MCF 10A (cell line): ENCODE data around the gene TAPBP. TPM values are rescaled to one million over a fixed set of nuclear protein-coding genes. Genes with fewer than 3 reads are reported as not detected.
"Not testable (repeated sequence)": the region's sequence is repeated elsewhere in the genome, so short reads cannot be mapped to it uniquely, and the experiment has no call there.

ENCODE experiments used
- BruUV-seq: library from RNA; stranded (reverse); fragments of 400-500 nt; replicated peaks from 2 replicates; lab custom pipeline; 2021; lab: Mats Ljungman, UMichigan
- CTCF ChIA-PET: fragments of 300-600 bp; sonication (Branson Sonifier 250); formaldehyde crosslinking; extraction: SDS; loops from one replicate; lab custom pipeline; 2021; ENCODE audit warnings: antibody characterized with exemption, inconsistent platforms; lab: Yijun Ruan, JAX
- POLR2A ChIA-PET: fragments of 300-600, 350-650 bp; sonication (Branson Sonifier 250); formaldehyde crosslinking; extraction: SDS; loops from one replicate; lab custom pipeline; 2020; ENCODE audit warnings: antibody characterized with exemption, inconsistent platforms; lab: Yijun Ruan, JAX
- DNase-seq: peaks from one replicate; pipeline ENCODE4 v3.0.0-alpha.2; 2018; ENCODE audit not compliant: unreplicated experiment
- H3K27ac Mint-ChIP-seq: one replicate; pipeline ENCODE4 v1.8.0; 2022; ENCODE audit warnings: mild to moderate bottlenecking, low read depth, mixed read lengths; ENCODE audit not compliant: unreplicated experiment
- H3K27me3 Mint-ChIP-seq: one replicate; pipeline ENCODE4 v1.8.0; 2022; ENCODE audit warnings: mixed read lengths; ENCODE audit not compliant: insufficient read depth, unreplicated experiment
- H3K36me3 Mint-ChIP-seq: one replicate; pipeline ENCODE4 v1.8.0; 2022; ENCODE audit warnings: mild to moderate bottlenecking, moderate library complexity, mixed read lengths; ENCODE audit not compliant: insufficient read depth, unreplicated experiment
- H3K4me1 Mint-ChIP-seq: one replicate; pipeline ENCODE4 v1.8.0; 2022; ENCODE audit warnings: mixed read lengths; ENCODE audit not compliant: insufficient read depth, unreplicated experiment
- H3K4me3 Mint-ChIP-seq: one replicate; pipeline ENCODE4 v1.8.0; 2022; ENCODE audit warnings: mild to moderate bottlenecking, moderate library complexity, mixed read lengths; ENCODE audit not compliant: unreplicated experiment
- H3K9me3 Mint-ChIP-seq: one replicate; pipeline ENCODE4 v1.8.0; 2022; ENCODE audit warnings: mixed read lengths; ENCODE audit not compliant: unreplicated experiment
- intact Hi-C: fragments of 100-400 bp; cut with micrococcal nuclease; formaldehyde crosslinking; loops from 2 replicates; pipeline ENCODE4 v1.14.1; 2022
- total RNA-seq: library from RNA; stranded (reverse); gene quantifications from 2 replicates; pipeline ENCODE4 v1.2.3, GENCODE V29; 2022
- TF ChIP-seq, protein P1 (sequence below): fragments of 200-600 bp; IDR thresholded peaks from one replicate; pipeline ENCODE4 v1.8.0; 2022; ENCODE audit warnings: antibody characterized with exemption, mild to moderate bottlenecking; ENCODE audit not compliant: unreplicated experiment

TAPBP gene
- total RNA-seq, 1 experiment from 2014 or later: 84.9 TPM

DNA sequence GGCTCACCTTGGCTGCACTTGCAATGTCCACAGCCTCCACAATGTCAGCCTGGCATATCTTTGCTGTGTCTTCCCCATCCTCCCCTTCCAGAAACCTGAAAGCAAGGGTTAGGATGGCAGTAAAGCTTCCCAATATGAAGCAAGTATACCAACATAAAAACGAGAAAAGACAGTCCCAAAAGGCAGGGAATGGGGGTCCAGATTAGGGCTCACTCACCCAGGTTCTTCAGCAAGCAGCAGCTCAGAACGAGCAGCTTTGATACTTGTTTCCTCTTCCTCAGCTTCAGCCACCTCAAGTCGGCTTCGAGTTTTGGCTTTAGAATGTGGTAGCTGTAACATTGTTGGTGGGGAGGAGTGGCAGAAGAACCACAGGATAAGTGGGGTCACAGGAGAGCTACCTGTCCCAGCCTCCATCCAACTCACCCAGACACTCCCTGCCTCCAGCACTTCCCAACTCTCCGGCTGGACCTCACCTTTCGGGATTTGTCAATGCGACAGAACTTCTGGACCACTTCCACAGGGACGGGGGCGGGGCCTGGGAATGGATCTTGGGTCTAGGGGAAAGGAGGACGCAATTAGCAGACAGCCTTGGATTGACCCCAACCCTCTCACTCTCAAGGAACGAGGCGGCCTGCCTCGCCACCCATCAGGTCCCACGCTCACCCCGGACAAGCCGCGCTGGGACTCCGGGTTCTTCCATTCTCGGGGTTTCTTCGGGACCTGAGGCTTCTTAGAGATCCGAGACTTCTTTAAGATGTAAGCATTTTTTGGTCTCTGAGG is 25.5 kb downstream of the TAPBP start:
- TF ChIP-seq, protein P1, sequence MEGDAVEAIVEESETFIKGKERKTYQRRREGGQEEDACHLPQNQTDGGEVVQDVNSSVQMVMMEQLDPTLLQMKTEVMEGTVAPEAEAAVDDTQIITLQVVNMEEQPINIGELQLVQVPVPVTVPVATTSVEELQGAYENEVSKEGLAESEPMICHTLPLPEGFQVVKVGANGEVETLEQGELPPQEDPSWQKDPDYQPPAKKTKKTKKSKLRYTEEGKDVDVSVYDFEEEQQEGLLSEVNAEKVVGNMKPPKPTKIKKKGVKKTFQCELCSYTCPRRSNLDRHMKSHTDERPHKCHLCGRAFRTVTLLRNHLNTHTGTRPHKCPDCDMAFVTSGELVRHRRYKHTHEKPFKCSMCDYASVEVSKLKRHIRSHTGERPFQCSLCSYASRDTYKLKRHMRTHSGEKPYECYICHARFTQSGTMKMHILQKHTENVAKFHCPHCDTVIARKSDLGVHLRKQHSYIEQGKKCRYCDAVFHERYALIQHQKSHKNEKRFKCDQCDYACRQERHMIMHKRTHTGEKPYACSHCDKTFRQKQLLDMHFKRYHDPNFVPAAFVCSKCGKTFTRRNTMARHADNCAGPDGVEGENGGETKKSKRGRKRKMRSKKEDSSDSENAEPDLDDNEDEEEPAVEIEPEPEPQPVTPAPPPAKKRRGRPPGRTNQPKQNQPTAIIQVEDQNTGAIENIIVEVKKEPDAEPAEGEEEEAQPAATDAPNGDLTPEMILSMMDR: no peak
- H3K27ac Mint-ChIP-seq: peak overlapping the region; percentile 89
- H3K9me3 Mint-ChIP-seq: no peaks in the 10 kb centered on the region
- BruUV-seq: TSS peak; percentile 75
- POLR2A ChIA-PET: interaction anchor here (0.6 to 7.1 kb wide), 18 partner anchors 10 to 393 kb away, joined by 3 to 148 read pairs (median 8); partner anchors contain the start of genes B3GALT4, BRD2, RGL2 and RPS18
- H3K4me3 Mint-ChIP-seq: peak overlapping the region; percentile 88
- no peak for DNase-seq
- H3K4me1 Mint-ChIP-seq: peaks cover 24% of the 10 kb centered on the region
- intact Hi-C loops: no loop called here
- CTCF ChIA-PET: interaction anchor here (0.6 to 2.3 kb wide), 5 partner anchors 9 to 91 kb away, joined by 3 to 18 read pairs (median 5); partner anchors contain the start of gene B3GALT4
- H3K27me3 Mint-ChIP-seq: no peaks in the 10 kb centered on the region
- H3K36me3 Mint-ChIP-seq: peaks cover 74% of the 10 kb centered on the region

DNA sequence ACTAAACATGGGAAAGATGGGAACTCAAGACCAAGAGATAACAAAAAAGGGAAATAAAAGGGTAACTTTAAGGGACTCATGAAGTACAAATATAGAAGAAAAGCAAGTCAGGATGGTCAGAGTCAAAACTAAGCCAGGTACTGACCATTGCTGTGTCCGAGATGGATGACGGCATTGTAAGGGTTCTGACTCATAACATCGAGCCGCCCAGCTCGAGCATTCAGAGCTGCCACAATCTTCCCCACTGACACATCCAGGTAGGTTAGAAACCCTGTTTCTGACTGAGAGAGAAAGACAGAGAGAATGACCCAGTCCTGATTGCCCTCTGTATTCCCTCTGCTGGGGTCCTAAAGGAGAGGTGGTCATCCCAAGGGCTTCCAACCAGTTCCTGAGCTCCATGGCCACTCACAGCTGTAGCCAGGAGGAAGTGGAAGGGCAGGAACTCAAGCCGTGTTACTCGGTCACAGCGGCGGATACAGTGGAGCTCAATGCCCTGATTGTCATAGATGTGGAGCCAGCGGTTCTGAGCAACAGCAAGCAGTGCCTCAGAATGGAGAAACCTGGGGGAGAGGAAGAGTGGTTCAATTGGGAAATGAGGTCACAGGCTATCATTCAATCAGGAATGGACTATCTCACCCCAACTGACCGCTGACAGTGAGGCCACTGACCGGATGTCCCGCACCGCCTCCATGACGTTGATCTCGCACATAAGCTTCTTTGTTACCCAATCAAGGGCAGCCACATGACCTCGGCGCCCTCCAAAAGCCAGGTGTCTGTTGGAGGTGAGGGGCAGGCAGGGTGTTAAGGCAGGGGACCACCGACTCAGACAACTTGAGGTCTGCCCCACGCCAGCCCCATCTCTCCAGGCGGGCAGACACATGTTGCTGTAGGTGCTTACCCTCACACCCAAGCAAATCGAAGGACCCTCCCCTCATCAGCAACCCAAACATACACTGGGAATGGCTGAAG is 26.6 kb downstream of the TAPBP start:
- ChIA-PET CTCF (interaction anchor here (1.0 kb wide), 1 partner anchor 10 kb away, joined by 4 read pairs; the partner anchor contains the start of gene B3GALT4), POLR2A (interaction anchor here (2.6 to 7.1 kb wide), 5 partner anchors 8 to 38 kb away, joined by 21 to 148 read pairs (median 30); partner anchors contain the start of genes B3GALT4, RPS18, TAPBP and VPS52)
- peak overlapping the region; percentile 88 for H3K4me3 Mint-ChIP-seq
- no TSS peak for BruUV-seq
- H3K27ac Mint-ChIP-seq: no peak overlapping the region
- peaks cover 24% of the 10 kb centered on the region for H3K4me1 Mint-ChIP-seq
- intact Hi-C loops: no loop called here
- TF ChIP-seq, protein P1: no peak
- no peaks in the 10 kb centered on the region for H3K9me3 Mint-ChIP-seq
- peaks cover 81% of the 10 kb centered on the region for H3K36me3 Mint-ChIP-seq
- DNase-seq: no peak
- H3K27me3 Mint-ChIP-seq: no peaks in the 10 kb centered on the region

GRCh38 chr6:33285214-33285613 is 28.7 kb downstream of the TAPBP start:
- CTCF ChIA-PET, H3K27me3 Mint-ChIP-seq, DNase-seq, intact Hi-C loops, H3K27ac Mint-ChIP-seq, H3K4me3 Mint-ChIP-seq, POLR2A ChIA-PET, H3K9me3 Mint-ChIP-seq, BruUV-seq: not testable (repeated sequence)
- Mint-ChIP-seq H3K36me3 (peaks cover 79% of the 10 kb centered on the region), H3K4me1 (peaks cover 13% of the 10 kb centered on the region)

- H3K4me1 Mint-ChIP-seq: peaks cover 13% of the 10 kb centered on the region
These were observed 33.3 kb downstream of the TAPBP start for GRCh38 chr6:33280539-33280938.

More at GRCh38 chr6:33280539-33280938, 33.3 kb downstream of the TAPBP start:
- intact Hi-C loops: loop anchor here (1.0 to 5.0 kb wide), 2 partner anchors 67 to 127 kb away; no protein-coding TSS in a partner anchor
- CTCF ChIA-PET: interaction anchor here (1.0 kb wide), 1 partner anchor 110 kb away, joined by 3 read pairs; no protein-coding TSS in a partner anchor
- H3K27me3 Mint-ChIP-seq: no peaks in the 10 kb centered on the region
- no peak overlapping the region for H3K27ac Mint-ChIP-seq
- no TSS peak for BruUV-seq
- no peak for DNase-seq
- TF ChIP-seq, protein P1: no peak
- peaks cover 61% of the 10 kb centered on the region for H3K36me3 Mint-ChIP-seq
- H3K9me3 Mint-ChIP-seq: no peaks in the 10 kb centered on the region
- POLR2A ChIA-PET: interaction anchor here (0.8 to 5.6 kb wide), 5 partner anchors 8 to 19 kb away, joined by 3 to 73 read pairs (median 8); partner anchors contain the start of genes PFDN6, RGL2, RPS18 and VPS52
- H3K4me3 Mint-ChIP-seq: no peak overlapping the region
